ENCODE measurements around the gene MATN3. TPM values are rescaled to one million over a fixed set of nuclear protein-coding genes. Genes with fewer than 3 reads are reported as not detected.
"Not testable (repeated sequence)": the region's sequence is repeated elsewhere in the genome, so short reads cannot be mapped to it uniquely, and the experiment has no call there.

Gene MATN3
- total RNA-seq (2014; rRNA removed; shearing (Covaris generic)): 0.07 and 0.47 TPM in 2 replicates
- polyA plus RNA-seq (2015; cell fraction: cytosol; rRNA removed): 1.0 and 1.1 TPM in 2 replicates
- 0.51 and 1.3 TPM in 2 replicates for polyA plus RNA-seq (2015; cell fraction: nucleus; rRNA removed)

DNA sequence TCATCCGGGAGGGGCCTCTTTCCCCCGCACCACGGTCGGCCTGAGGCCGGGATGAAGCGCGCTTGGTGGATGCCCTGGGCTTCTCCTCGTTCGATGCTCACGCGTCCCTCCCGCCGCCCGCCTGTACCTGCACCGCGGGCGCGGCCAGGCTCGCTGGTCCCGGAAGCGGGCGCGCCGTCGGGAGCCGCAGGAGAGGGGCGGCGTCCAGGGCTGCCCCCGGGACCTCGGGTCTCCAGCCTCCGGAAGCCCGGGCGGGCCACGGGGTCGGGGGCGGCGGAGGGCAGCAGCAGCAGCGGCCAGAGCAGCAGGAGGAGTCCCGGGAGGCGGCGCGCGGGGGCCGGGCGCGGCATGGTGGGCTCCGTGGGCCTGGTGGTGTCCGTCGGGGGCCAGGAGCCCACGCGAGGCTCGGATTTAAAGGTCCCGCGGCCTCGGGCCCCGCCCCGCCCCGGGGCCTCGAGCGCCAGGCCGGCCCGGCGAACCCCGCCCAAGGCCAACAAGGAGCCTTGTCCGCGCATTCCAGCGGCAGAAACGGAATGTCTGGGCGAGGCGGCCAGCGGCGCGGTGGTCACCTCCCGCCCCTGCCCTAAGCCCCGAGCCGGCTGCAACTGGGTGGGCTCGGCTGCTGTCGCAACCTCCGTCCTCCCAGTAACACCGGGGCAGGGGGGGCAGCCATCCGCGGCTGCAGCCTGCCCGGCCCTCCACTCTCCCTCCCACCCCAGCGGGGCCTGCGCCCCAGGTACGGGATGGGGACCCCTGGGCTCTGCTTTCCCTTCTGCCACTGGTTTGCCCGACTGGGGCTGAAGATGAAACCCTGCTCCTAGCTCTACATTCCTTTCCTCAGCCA, at the start of gene MATN3:
TSS of gene MATN3 (minus strand) at position 387 of the 844 bp plus-strand sequence. CDS start at position 350, 37 bp downstream.
- no peak for DNase-seq (ENCODE audit: low read depth)

DNA sequence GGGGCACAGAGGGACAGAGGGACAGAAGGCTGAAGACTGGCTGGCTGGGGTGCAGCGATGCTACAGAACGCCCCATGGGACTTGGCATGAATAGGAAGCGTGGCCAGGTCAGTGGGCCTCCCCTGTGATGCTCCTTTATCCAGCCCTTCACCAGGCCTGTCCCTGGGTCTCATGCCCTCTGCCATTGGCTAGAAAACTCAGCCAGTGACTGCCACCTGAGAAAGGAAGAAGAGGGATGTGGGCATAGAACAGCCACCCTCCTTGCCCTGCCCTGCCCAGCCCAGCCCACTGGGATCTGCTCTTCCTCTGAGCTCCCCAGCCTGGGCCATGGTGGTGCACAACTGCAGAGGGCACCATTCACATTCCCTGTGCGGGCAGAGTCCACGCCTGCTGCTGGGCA, 49.5 kb upstream of the MATN3 start:
- no peak for DNase-seq (ENCODE audit: low read depth)

- DNase-seq (ENCODE audit: low read depth): peak; percentile 26
Observed at GRCh38 chr2:20061476-20061875, 49.0 kb upstream of the MATN3 start.

DNA sequence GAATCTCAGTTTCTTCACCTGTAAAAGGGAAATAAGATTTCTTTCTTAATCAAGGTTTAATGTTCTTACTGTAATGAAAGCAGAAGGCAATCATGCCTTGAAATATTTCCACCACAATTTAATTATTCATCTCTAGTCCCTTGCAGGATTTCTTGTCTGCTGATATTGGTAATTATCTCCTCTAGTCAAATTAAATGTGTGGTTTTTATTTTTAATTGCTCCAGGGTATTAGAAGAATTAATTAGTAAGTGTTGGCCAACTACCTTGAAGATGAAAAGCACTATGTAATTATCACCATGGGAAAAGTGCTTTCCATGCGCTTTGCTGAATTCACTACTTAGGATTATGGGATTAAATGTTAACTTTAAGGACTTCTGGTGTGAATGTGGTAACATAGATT, 47.6 kb upstream of the MATN3 start:
- no peak for DNase-seq (ENCODE audit: low read depth)

DNA sequence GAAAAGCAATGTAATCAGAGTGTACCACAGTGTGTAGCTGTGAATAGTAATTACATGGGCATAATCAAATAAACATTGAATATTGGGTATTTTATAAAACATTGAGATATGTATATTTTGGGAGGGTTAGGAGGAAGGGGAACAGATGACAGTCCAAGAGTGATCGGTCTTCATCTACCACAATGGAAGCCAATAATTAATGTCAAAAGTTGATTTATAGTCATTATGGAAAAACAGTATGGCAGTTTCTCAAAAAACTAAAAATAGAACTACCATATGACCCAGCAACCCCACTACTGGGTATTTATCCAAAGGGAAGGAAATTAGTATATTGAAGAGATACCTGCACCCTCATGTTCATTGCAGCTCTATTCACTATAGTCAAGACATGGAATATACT, 44.8 kb upstream of the MATN3 start:
- DNase-seq (ENCODE audit: low read depth): no peak

GRCh38 chr2:20054931-20055330, 42.5 kb upstream of the MATN3 start:
- no peak for DNase-seq (ENCODE audit: low read depth)

DNA sequence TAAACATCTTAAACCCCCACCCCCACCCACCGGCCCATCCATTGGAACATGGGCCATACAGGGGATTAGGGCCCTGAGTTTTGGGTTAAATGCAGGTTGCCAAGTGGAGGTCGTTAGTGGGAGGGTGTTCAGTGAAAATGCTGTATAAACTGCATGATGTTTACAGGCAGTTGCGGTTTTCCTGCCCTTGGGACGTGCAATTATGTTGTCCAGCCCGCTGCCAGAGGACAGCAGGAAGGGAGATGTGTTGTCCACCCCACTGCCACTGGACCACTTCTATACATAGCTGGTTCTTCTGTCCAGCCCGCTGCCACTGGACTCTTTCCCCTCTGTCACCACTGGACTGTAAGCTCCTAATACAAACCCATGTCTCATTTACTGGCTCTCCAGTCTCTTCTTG, 41.7 kb upstream of the MATN3 start:
- DNase-seq (ENCODE audit: low read depth): no peak

GRCh38 chr2:20052861-20053281, 40.4 kb upstream of the MATN3 start:
- peak; percentile 60 for DNase-seq (ENCODE audit: low read depth)

GRCh38 chr2:20052229-20052851, 39.9 kb upstream of the MATN3 start:
- no peak for DNase-seq (ENCODE audit: low read depth)

DNA sequence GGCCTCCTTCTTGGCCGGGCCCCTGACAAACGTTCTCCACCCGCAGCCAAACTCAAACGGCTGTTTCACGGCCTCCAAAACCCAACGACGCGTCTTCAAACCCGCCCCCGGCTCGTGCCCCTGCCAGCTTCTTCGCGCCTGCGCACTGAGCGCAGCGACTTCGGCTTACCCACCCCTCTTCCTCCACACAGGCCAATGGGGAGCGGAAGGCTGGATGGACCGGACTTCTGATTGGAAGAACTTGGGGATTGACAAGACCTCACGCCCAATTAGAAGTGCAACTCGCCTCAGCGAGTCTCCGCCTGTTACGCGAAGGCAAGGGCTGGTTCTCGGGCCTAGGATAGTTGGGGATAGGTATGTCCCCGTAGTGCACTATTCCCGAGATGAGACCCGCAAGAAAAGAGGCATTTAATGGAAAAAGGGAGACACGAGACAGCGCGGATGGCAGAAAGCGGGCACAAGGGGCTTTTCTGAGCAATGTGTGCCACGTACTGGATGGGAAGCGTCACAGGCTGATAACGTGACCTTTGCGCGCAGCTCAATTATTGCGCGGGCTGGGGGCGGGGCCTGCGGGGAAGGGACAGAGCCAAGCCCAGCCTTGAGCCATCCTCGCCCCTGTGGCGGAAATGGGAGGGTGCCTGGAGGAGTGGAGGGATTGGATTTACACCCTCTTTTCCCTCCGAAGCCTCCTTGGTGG, 39.2 kb upstream of the MATN3 start, which contains the start of gene LAPTM4A:
TSS of gene LAPTM4A (minus strand) at position 97 of the 697 bp plus-strand sequence. CDS start 108 bp downstream, outside the sequence.
- peak; percentile 99 for DNase-seq (ENCODE audit: low read depth)

- peak; percentile 66 for DNase-seq (ENCODE audit: low read depth)
Observed at GRCh38 chr2:20050646-20051531, 38.4 kb upstream of the MATN3 start.

- peak; percentile 57 for DNase-seq (ENCODE audit: low read depth)
Observed at GRCh38 chr2:20050104-20050645, 37.7 kb upstream of the MATN3 start.

DNA sequence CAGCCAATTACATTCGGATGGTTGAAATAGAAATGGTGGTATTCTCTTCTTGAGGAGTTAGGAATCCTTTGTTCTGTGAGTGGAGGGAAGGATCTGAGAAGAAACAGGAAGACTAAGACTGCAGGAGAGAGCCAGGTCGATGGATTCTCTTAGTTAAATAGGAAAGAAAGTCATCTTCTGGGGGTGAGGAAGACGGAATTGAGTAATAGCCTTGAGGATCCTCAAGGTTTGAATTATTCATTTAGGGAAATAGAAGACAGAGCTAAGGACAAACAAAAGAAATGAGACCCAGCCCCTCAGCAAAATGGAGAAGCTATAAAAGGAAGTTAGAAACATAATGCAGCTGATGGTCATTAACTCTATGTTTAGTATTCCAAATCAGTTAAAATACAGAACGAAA, 37.2 kb upstream of the MATN3 start:
- no peak for DNase-seq (ENCODE audit: low read depth)

- DNase-seq (ENCODE audit: low read depth): no peak
Observed at GRCh38 chr2:20048488-20049448, 36.3 kb upstream of the MATN3 start.

GRCh38 chr2:20045712-20046292, 33.3 kb upstream of the MATN3 start:
- not testable (repeated sequence) for DNase-seq (ENCODE audit: low read depth)

DNA sequence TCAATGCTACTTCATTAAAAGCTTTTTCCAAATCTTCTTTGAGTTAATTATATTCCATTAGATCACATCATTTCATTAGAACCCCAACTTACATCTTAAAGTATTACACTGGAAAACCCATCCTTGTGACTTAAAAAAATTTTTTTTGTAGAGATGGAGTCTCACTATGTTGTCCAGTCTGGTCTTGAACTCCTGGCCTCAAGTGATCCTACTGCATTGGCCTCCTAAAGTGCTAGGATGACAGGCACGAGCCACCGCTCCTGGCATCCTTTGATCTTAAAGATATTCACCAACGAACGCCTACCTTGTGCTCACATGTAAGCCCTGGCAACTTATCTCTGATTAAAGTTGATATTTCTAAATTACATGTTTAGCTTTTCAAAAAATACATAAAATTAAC, 32.3 kb upstream of the MATN3 start:
- no peak for DNase-seq (ENCODE audit: low read depth)

- no peak for DNase-seq (ENCODE audit: low read depth)
Observed at GRCh38 chr2:20042531-20042930, 30.1 kb upstream of the MATN3 start.

GRCh38 chr2:20040489-20041172, 28.2 kb upstream of the MATN3 start:
- peak; percentile 53 for DNase-seq (ENCODE audit: low read depth)

Measured in HT1080 (cell line).